SU-DHL-6 (cell line): ENCODE data around the gene PPHLN1.
"Not testable (repeated sequence)": the region's sequence is repeated elsewhere in the genome, so short reads cannot be mapped to it uniquely, and the experiment has no call there.

Experiments used
- H2AFZ ChIP-seq: fragments of 200-600 bp; sonication (generic); 2 replicates; pipeline ENCODE4 v1.6.1; 2014; ENCODE audit warnings: low read depth, mild to moderate bottlenecking, moderate library complexity, mixed read lengths, antibody characterized with exemption, low read length; ENCODE audit not compliant: severe bottlenecking
- H3F3A ChIP-seq: fragments of 200-600 bp; shearing (Covaris generic); 2 replicates; pipeline ENCODE4 v1.6.0; 2016; ENCODE audit warnings: antibody characterized with exemption, mild to moderate bottlenecking; ENCODE audit not compliant: insufficient read depth
- H3K27ac ChIP-seq: fragments of 200-600 bp; sonication (generic); 2 replicates; pipeline ENCODE4 v1.5.1; 2016; ENCODE audit warnings: low read depth, mild to moderate bottlenecking, low read length, moderate library complexity, mixed read lengths
- H3K27me3 ChIP-seq: fragments of 200-600 bp; sonication (generic), shearing (Covaris generic); 2 replicates; pipeline ENCODE4 v1.6.0; 2014; ENCODE audit warnings: mild to moderate bottlenecking, low read length
- H3K36me3 ChIP-seq: fragments of 200-600 bp; sonication (generic); 2 replicates; pipeline ENCODE4 v1.6.1; 2014; ENCODE audit warnings: mild to moderate bottlenecking, low read length, mixed read lengths
- H3K4me2 ChIP-seq: fragments of 300-600, 200-600 bp; shearing (Covaris generic), sonication (generic); 2 replicates; pipeline ENCODE4 v1.6.0; 2014; ENCODE audit warnings: low read length, low read depth, mild to moderate bottlenecking; ENCODE audit not compliant: poor library complexity, severe bottlenecking
- H3K4me3 ChIP-seq: fragments of 200-600 bp; sonication (generic); 2 replicates; pipeline ENCODE4 v1.5.1; 2014; ENCODE audit warnings: antibody characterized with exemption, low read length, mild to moderate bottlenecking, mixed read lengths; ENCODE audit not compliant: insufficient read depth, poor library complexity, severe bottlenecking
- H3K79me2 ChIP-seq: fragments of 200-600 bp; sonication (generic); 2 replicates; pipeline ENCODE4 v1.6.1; 2014; ENCODE audit warnings: mild to moderate bottlenecking, low read length, moderate library complexity; ENCODE audit not compliant: insufficient read depth
- H3K9ac ChIP-seq: fragments of 200-600 bp; sonication (generic); 2 replicates; pipeline ENCODE4 v1.7.0; 2014; ENCODE audit warnings: mild to moderate bottlenecking, low read length
- H3K9me2 ChIP-seq: fragments of 200-600 bp; sonication (generic); replicated peaks from 2 replicates; pipeline ENCODE4 v1.6.1; 2014; ENCODE audit warnings: low read length; ENCODE audit not compliant: insufficient read depth
- H3K9me3 ChIP-seq: fragments of 200-600 bp; sonication (generic); 2 replicates; pipeline ENCODE4 v1.6.1; 2014; ENCODE audit warnings: low read length, mixed read lengths; ENCODE audit not compliant: insufficient read depth
- H4K20me1 ChIP-seq: fragments of 200-600 bp; sonication (generic); 2 replicates; pipeline ENCODE4 v1.6.1; 2014; ENCODE audit warnings: low read depth, mild to moderate bottlenecking, antibody characterized with exemption, low read length, moderate library complexity, mixed read lengths
- EZH2phosphoT487 ChIP-seq: fragments of 200-600 bp; sonication (generic), shearing (Covaris generic); conservative IDR thresholded peaks from 2 replicates; pipeline ENCODE4 v1.6.1; 2018; ENCODE audit warnings: mild to moderate bottlenecking, antibody characterized with exemption, low read length, moderate library complexity, mixed read lengths
- TF ChIP-seq, protein P1 (sequence below): fragments of 200-600 bp; sonication (generic); IDR thresholded peaks from one replicate; pipeline ENCODE4 v1.5.1; 2017; ENCODE audit warnings: antibody characterized with exemption, mild to moderate bottlenecking, low read length, moderate library complexity; ENCODE audit not compliant: insufficient read depth, poor library complexity, severe bottlenecking

PPHLN1 gene

DNA sequence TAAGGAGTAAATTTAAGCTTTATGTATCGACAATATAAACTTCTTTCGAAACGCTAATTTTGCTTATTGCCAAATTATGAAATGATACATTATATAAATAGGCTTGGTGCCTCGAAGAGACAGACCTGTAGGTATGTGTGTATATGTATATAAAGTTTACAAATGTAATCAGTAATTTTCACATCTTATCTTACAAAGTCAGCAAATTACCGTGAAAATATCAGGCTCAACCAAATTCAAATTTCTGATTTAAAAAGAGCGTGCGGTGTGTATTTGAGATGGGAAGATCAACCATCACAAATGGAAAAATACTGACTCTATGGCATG lies 678 bp upstream of the PPHLN1 start:
- H2AFZ ChIP-seq, result peak overlapping the region; percentile 91
- no peaks in the 10 kb centered on the region for H3K27me3 ChIP-seq
- peak overlapping the region; percentile 84 for H3K9ac ChIP-seq
- TF ChIP-seq, protein P1, sequence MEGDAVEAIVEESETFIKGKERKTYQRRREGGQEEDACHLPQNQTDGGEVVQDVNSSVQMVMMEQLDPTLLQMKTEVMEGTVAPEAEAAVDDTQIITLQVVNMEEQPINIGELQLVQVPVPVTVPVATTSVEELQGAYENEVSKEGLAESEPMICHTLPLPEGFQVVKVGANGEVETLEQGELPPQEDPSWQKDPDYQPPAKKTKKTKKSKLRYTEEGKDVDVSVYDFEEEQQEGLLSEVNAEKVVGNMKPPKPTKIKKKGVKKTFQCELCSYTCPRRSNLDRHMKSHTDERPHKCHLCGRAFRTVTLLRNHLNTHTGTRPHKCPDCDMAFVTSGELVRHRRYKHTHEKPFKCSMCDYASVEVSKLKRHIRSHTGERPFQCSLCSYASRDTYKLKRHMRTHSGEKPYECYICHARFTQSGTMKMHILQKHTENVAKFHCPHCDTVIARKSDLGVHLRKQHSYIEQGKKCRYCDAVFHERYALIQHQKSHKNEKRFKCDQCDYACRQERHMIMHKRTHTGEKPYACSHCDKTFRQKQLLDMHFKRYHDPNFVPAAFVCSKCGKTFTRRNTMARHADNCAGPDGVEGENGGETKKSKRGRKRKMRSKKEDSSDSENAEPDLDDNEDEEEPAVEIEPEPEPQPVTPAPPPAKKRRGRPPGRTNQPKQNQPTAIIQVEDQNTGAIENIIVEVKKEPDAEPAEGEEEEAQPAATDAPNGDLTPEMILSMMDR, result no peak
- no peak for TF ChIP-seq EZH2phosphoT487
- no peaks in the 10 kb centered on the region for H3F3A ChIP-seq
- H3K4me2 ChIP-seq, result peak overlapping the region; percentile 94
- H3K79me2 ChIP-seq, result peaks cover 57% of the 10 kb centered on the region
- H3K27ac ChIP-seq, result peak overlapping the region; percentile 57; the same call in 1 of the 2 replicates
- H3K9me3 ChIP-seq, result no peaks in the 10 kb centered on the region
- H3K4me3 ChIP-seq, result peak overlapping the region; percentile 85
- peaks cover 7% of the 10 kb centered on the region; the same call in 1 of the 2 replicates for H3K36me3 ChIP-seq
- H4K20me1 ChIP-seq, result 0 out of 2 replicates have a peak, but pooled peaks cover 5% of the 10 kb centered on the region
- no peaks in the 10 kb centered on the region for H3K9me2 ChIP-seq

DNA sequence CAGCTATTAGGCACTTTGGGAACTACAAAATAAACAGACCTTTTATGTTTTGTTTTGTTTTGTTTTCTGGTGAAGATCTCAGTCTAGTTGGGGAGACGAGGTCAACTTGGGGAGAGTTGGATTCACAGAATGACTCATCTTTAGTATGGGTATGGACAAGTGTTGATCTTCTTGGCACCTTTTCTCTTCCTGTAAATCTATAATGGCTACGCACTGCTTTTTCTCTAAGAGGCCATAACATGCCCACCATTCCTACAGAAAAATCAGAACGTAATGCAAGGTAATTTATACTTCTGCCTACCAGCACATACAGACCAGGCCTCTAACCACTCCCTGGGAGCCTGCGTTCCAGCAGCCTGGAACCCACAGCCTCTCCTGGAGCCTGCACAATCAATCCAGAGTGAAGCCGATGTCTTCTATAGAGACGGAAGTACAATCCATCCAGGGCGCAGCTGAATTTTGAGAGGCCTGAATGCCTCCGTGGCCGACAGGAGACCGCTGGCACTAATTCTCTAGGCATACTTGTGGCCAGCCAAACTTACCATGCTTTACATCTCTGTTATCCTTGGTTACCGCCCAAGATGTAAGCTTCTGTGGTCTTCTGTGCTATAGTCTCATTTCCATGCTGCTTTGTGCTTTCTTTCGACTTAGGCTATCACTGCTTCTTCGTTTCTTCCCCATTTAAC lies 717 bp downstream of the PPHLN1 start:
- Histone ChIP-seq H2AFZ (peak overlapping the region; percentile 91), H4K20me1 (peaks cover 12% of the 10 kb centered on the region; the same call in 1 of the 2 replicates), H3F3A (peaks cover 7% of the 10 kb centered on the region; the same call in 1 of the 2 replicates), H3K9ac (peak overlapping the region; percentile 84), H3K27me3 (no peaks in the 10 kb centered on the region), H3K79me2 (peaks cover 69% of the 10 kb centered on the region), H3K27ac (peak overlapping the region; percentile 57), H3K9me3 (no peaks in the 10 kb centered on the region), H3K36me3 (peaks cover 7% of the 10 kb centered on the region; the same call in 1 of the 2 replicates), H3K4me2 (peak overlapping the region; percentile 94), H3K9me2 (no peaks in the 10 kb centered on the region), H3K4me3 (peak overlapping the region; percentile 85)
- TF ChIP-seq, protein P1, result no peak

DNA sequence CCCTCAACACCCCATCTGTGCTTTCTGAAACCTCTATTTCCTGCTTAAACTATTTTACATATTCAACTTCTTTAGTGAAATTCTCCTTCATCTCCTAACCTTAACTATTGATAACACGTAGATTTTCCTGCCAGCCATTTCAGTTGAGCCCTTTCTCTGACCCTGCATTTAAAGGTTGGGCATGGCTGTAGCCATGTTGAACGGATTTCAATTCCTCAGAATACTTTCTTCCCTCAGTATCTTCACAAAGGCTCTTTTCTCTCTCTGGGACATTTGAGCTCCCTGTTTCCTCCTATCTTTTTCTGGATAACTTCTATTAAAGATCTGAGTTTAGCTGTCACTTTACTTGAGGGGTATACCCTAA lies 1.2 kb downstream of the PPHLN1 start:
- Histone ChIP-seq H3K27me3 (no peaks in the 10 kb centered on the region), H3K36me3 (peaks cover 2% of the 10 kb centered on the region; the same call in 1 of the 2 replicates), H3K9ac (peak overlapping the region; percentile 84), H3K4me3 (peak overlapping the region; percentile 85), H3F3A (peaks cover 12% of the 10 kb centered on the region; the same call in 1 of the 2 replicates), H3K27ac (no peak overlapping the region), H2AFZ (no peak overlapping the region), H3K79me2 (peaks cover 74% of the 10 kb centered on the region), H3K9me2 (no peaks in the 10 kb centered on the region), H3K4me2 (peak overlapping the region; percentile 94), H4K20me1 (peaks cover 17% of the 10 kb centered on the region; the same call in 1 of the 2 replicates), H3K9me3 (no peaks in the 10 kb centered on the region)
- TF ChIP-seq, protein P1, result no peak

DNA sequence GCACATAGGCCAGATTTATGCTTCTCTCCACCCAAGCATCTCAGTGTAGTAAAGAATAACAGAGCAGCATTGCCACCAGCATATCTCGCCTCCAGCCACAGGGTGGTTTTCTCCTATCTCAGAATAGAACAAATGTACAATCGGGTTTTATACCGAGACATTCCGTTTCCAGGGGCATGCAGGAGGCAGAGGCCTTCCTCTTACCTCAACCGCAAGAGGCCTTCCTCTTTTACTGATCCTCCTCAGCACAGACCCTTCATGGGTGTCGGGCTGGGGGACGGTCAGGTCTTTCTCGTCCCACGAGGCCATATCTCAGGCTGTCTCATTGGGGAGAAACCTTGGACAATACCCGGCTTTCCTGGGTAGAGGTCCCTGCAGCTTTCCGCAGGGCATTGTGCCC lies 4.1 kb downstream of the PPHLN1 start:
- not testable (repeated sequence) for H3K9me3 ChIP-seq, H2AFZ ChIP-seq, H3K4me2 ChIP-seq, H3K9ac ChIP-seq, H3K27ac ChIP-seq, H3K4me3 ChIP-seq, H3K9me2 ChIP-seq, H3K36me3 ChIP-seq, H3K27me3 ChIP-seq
- Histone ChIP-seq H3F3A (peaks cover 15% of the 10 kb centered on the region; the same call in 1 of the 2 replicates), H3K79me2 (peaks cover 93% of the 10 kb centered on the region), H4K20me1 (peaks cover 36% of the 10 kb centered on the region)
